ENCODE measurements around the gene MCC.

- TF ChIP-seq, protein P1, sequence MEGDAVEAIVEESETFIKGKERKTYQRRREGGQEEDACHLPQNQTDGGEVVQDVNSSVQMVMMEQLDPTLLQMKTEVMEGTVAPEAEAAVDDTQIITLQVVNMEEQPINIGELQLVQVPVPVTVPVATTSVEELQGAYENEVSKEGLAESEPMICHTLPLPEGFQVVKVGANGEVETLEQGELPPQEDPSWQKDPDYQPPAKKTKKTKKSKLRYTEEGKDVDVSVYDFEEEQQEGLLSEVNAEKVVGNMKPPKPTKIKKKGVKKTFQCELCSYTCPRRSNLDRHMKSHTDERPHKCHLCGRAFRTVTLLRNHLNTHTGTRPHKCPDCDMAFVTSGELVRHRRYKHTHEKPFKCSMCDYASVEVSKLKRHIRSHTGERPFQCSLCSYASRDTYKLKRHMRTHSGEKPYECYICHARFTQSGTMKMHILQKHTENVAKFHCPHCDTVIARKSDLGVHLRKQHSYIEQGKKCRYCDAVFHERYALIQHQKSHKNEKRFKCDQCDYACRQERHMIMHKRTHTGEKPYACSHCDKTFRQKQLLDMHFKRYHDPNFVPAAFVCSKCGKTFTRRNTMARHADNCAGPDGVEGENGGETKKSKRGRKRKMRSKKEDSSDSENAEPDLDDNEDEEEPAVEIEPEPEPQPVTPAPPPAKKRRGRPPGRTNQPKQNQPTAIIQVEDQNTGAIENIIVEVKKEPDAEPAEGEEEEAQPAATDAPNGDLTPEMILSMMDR (IDR thresholded peaks at IDR 0.05), result no peak
- no peak for TF ChIP-seq POLR2A (IDR thresholded peaks at IDR 0.05)
Measured at GRCh38 chr5:113171520-113171919, 316.7 kb downstream of the MCC start.
